ENCODE results near the gene CD274. TPM values are rescaled to one million over a fixed set of nuclear protein-coding genes. Genes with fewer than 3 reads are reported as not detected.
"Not testable (repeated sequence)": the region's sequence is repeated elsewhere in the genome, so short reads cannot be mapped to it uniquely, and the experiment has no call there.

CD274 gene
- polyA plus RNA-seq, 1 donor from 2014 or later, result 0.16 TPM

GRCh38 chr9:5430912-5431311 lies 19.4 kb upstream of the CD274 start:
- Histone ChIP-seq H3F3A (ENCODE audit: insufficient read depth, low read length, poor library complexity, severe bottlenecking) (no peaks in the 10 kb centered on the region), H3K27ac (ENCODE audit: low read length) (no peak overlapping the region), H3K27me3 (ENCODE audit: insufficient read depth, low read depth, low read length) (no peaks in the 10 kb centered on the region), H3K9me3 (ENCODE audit: low read length) (no peaks in the 10 kb centered on the region), H3K4me2 (ENCODE audit: low read length) (no peak overlapping the region), H3K36me3 (ENCODE audit: insufficient read depth, low read length) (no peaks in the 10 kb centered on the region), H3K9ac (ENCODE audit: low read length) (no peak overlapping the region), H4K20me1 (ENCODE audit: insufficient read depth) (no peaks in the 10 kb centered on the region), H3K79me2 (replicated peaks; ENCODE audit: insufficient read depth, low read length) (no peaks in the 10 kb centered on the region), H2AFZ (ENCODE audit: low read depth, low read length) (no peak overlapping the region), H3K9me2 (ENCODE audit: insufficient read depth, low read length) (no peaks in the 10 kb centered on the region), H3K4me3 (ENCODE audit: low read length) (no peak overlapping the region)
- no peak for TF ChIP-seq EZH2 (IDR thresholded peaks at IDR 0.05; ENCODE audit: borderline replicate concordance, insufficient read depth, low read length, poor library complexity, severe bottlenecking)
- no peak for TF ChIP-seq EP300 (conservative IDR thresholded peaks at IDR 0.05; ENCODE audit: poor library complexity, severe bottlenecking)
- no peak for TF ChIP-seq RAD21 (conservative IDR thresholded peaks at IDR 0.05)
- no peak for TF ChIP-seq TAF1 (IDR thresholded peaks at IDR 0.05; ENCODE audit: low read depth)
- no peak for TF ChIP-seq MXI1 (conservative IDR thresholded peaks at IDR 0.05; ENCODE audit: poor library complexity, severe bottlenecking)
- TF ChIP-seq, protein P1, sequence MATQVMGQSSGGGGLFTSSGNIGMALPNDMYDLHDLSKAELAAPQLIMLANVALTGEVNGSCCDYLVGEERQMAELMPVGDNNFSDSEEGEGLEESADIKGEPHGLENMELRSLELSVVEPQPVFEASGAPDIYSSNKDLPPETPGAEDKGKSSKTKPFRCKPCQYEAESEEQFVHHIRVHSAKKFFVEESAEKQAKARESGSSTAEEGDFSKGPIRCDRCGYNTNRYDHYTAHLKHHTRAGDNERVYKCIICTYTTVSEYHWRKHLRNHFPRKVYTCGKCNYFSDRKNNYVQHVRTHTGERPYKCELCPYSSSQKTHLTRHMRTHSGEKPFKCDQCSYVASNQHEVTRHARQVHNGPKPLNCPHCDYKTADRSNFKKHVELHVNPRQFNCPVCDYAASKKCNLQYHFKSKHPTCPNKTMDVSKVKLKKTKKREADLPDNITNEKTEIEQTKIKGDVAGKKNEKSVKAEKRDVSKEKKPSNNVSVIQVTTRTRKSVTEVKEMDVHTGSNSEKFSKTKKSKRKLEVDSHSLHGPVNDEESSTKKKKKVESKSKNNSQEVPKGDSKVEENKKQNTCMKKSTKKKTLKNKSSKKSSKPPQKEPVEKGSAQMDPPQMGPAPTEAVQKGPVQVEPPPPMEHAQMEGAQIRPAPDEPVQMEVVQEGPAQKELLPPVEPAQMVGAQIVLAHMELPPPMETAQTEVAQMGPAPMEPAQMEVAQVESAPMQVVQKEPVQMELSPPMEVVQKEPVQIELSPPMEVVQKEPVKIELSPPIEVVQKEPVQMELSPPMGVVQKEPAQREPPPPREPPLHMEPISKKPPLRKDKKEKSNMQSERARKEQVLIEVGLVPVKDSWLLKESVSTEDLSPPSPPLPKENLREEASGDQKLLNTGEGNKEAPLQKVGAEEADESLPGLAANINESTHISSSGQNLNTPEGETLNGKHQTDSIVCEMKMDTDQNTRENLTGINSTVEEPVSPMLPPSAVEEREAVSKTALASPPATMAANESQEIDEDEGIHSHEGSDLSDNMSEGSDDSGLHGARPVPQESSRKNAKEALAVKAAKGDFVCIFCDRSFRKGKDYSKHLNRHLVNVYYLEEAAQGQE (IDR thresholded peaks at IDR 0.05; ENCODE audit: borderline replicate concordance), result no peak

- not testable (repeated sequence) for H3K79me2 ChIP-seq (replicated peaks; ENCODE audit: insufficient read depth, low read length); H3K9me2 ChIP-seq (ENCODE audit: insufficient read depth, low read length); H3K4me2 ChIP-seq (ENCODE audit: low read length); H3K9me3 ChIP-seq (ENCODE audit: low read length); H3K27ac ChIP-seq (ENCODE audit: low read length); H3K4me3 ChIP-seq (ENCODE audit: low read length); H3K36me3 ChIP-seq (ENCODE audit: insufficient read depth, low read length); H3F3A ChIP-seq (ENCODE audit: insufficient read depth, low read length, poor library complexity, severe bottlenecking); H3K9ac ChIP-seq (ENCODE audit: low read length); H2AFZ ChIP-seq (ENCODE audit: low read depth, low read length); H3K27me3 ChIP-seq (ENCODE audit: insufficient read depth, low read depth, low read length); H4K20me1 ChIP-seq (ENCODE audit: insufficient read depth)
Observed at GRCh38 chr9:5432890-5433289, 17.5 kb upstream of the CD274 start.

DNA sequence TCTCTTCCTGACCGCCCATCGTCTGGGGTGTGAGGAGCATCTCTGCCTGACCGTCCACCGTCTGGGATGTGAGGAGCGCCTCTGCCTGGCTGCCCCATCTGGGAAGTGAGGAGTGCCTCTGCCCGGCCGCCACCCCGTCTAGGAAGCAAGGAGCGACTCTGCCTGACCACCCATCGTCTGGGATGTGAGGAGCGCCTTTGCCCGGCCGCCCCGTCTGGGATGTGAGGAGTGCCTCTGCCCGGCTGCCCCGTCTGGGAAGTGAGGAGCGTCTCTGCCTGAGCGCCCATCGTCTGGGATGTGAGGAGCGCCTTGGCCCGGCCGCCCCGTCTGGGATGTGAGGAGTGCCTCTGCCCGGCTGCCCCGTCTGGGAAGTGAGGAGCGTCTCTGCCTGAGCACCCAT lies 17.0 kb upstream of the CD274 start:
- H3K9me3 ChIP-seq (ENCODE audit: low read length); H3K79me2 ChIP-seq (replicated peaks; ENCODE audit: insufficient read depth, low read length); H2AFZ ChIP-seq (ENCODE audit: low read depth, low read length); H3F3A ChIP-seq (ENCODE audit: insufficient read depth, low read length, poor library complexity, severe bottlenecking); H3K4me2 ChIP-seq (ENCODE audit: low read length); H3K9me2 ChIP-seq (ENCODE audit: insufficient read depth, low read length); H3K36me3 ChIP-seq (ENCODE audit: insufficient read depth, low read length); H3K9ac ChIP-seq (ENCODE audit: low read length); H4K20me1 ChIP-seq (ENCODE audit: insufficient read depth); H3K27ac ChIP-seq (ENCODE audit: low read length); H3K4me3 ChIP-seq (ENCODE audit: low read length); H3K27me3 ChIP-seq (ENCODE audit: insufficient read depth, low read depth, low read length): not testable (repeated sequence)

DNA sequence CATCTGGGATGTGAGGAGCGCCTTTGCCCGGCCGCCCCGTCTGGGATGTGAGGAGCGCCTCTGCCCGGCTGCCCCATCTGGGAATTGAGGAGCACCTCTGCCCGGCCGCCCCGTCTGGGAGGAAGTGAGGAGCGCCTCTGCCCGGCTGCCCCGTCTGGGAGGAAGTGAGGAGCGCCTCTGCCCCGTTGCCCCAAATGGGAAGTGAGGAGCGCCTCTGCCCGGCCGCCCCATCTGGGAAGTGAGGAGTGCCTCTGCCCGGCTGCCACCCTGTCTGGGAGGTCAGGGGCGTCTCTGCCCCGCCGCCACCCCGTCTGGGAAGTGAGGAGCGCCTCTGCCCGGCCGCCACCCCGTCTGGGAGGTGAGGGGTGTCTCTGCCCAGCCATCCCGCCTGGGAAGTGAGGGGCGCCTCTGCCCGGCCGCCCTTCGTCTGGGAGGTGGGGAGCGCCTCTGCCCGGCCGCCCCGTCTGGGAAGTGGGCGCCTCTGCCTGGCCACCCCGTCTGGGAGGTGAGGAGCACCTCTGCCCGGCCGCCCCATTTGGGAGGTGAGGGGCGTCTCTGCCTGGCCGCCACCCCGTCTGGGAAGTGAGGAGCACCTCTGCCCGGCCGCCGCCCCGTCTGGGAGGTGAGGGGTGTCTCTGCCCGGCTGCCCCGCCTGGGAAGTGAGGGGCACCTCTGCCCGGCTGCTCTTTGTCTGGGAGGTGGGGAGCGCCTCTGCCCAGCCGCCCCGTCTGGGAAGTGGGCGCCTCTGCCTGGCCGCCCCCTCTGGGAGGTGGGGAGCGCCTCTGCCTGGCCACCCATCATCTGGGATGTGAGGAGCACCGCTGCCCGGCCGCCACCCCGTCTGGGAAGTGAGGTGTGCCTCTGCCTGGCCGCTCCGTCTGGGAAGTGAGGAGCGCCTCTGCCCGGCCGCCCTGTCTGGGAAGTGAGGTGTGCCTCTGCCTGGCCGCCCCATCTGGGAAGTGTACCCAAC lies 16.2 kb upstream of the CD274 start:
- not testable (repeated sequence) for H3K9me3 ChIP-seq (ENCODE audit: low read length); H3K4me3 ChIP-seq (ENCODE audit: low read length); H4K20me1 ChIP-seq (ENCODE audit: insufficient read depth); H3F3A ChIP-seq (ENCODE audit: insufficient read depth, low read length, poor library complexity, severe bottlenecking); H3K27ac ChIP-seq (ENCODE audit: low read length); H3K79me2 ChIP-seq (replicated peaks; ENCODE audit: insufficient read depth, low read length); H3K9me2 ChIP-seq (ENCODE audit: insufficient read depth, low read length); H3K36me3 ChIP-seq (ENCODE audit: insufficient read depth, low read length); H2AFZ ChIP-seq (ENCODE audit: low read depth, low read length); H3K4me2 ChIP-seq (ENCODE audit: low read length); H3K9ac ChIP-seq (ENCODE audit: low read length); H3K27me3 ChIP-seq (ENCODE audit: insufficient read depth, low read depth, low read length)

Measured in neural cell (in vitro differentiated cells).